ENCODE data around the gene NRG3.

DNA sequence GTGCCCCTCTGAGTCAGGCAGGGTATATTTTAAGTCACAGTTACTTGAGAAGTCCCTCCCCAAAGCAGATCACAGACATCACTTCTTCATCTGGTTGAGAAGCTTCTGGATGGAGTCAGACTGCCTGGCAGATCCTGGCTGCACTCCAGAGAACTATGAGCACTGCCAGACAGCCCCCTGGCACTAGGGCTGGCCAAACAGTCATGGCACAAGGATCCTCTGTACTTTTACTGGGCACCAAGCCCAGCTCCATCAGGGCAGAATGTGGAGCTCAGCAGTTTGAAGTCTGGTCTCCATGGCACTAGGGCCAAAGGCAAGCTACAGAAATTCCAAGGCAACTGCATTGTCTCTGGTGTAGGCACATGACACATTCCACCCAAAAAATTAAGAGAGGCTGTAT is 162.1 kb downstream of the NRG3 start:
- TF ChIP-seq, protein P1, sequence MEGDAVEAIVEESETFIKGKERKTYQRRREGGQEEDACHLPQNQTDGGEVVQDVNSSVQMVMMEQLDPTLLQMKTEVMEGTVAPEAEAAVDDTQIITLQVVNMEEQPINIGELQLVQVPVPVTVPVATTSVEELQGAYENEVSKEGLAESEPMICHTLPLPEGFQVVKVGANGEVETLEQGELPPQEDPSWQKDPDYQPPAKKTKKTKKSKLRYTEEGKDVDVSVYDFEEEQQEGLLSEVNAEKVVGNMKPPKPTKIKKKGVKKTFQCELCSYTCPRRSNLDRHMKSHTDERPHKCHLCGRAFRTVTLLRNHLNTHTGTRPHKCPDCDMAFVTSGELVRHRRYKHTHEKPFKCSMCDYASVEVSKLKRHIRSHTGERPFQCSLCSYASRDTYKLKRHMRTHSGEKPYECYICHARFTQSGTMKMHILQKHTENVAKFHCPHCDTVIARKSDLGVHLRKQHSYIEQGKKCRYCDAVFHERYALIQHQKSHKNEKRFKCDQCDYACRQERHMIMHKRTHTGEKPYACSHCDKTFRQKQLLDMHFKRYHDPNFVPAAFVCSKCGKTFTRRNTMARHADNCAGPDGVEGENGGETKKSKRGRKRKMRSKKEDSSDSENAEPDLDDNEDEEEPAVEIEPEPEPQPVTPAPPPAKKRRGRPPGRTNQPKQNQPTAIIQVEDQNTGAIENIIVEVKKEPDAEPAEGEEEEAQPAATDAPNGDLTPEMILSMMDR (IDR thresholded peaks at IDR 0.05; ENCODE audit: low read length) = no peak
- no peak for TF ChIP-seq EZH2 (IDR thresholded peaks at IDR 0.05; ENCODE audit: borderline replicate concordance, low read length)
